GM19240 (cell line): ENCODE data around the gene INVS.
"Not testable (repeated sequence)": the region's sequence is repeated elsewhere in the genome, so short reads cannot be mapped to it uniquely, and the experiment has no call there.

Experiments
- DNase-seq: peaks from one replicate; pipeline ENCODE4 v3.0.0; 2011; ENCODE audit warnings: low spot score; ENCODE audit not compliant: insufficient read length

Gene INVS

GRCh38 chr9:100125236-100125635 is 26.2 kb downstream of the INVS start:
- no peak for DNase-seq

GRCh38 chr9:100125910-100126309 is 26.9 kb downstream of the INVS start:
- DNase-seq: no peak

DNA sequence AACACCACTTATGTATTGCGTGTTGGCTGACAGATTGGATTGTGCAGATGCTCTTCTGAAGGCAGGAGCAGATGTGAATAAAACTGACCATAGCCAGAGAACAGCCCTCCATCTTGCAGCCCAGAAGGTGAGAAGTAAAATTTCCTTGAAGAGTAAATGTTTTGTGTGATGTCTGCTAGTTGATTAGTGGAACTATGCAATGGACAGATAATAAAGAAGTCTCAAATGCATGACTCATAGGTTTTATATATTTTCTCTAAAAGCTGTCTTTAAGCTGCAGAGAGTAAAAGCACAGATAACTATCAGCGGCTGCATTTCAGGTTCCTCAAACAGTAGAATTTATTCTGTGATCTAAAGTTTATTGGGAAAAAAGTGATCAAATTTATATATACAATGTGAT is 27.4 kb downstream of the INVS start:
- DNase-seq: no peak

- DNase-seq: no peak
These were observed 30.7 kb downstream of the INVS start for GRCh38 chr9:100129772-100130171.

DNA sequence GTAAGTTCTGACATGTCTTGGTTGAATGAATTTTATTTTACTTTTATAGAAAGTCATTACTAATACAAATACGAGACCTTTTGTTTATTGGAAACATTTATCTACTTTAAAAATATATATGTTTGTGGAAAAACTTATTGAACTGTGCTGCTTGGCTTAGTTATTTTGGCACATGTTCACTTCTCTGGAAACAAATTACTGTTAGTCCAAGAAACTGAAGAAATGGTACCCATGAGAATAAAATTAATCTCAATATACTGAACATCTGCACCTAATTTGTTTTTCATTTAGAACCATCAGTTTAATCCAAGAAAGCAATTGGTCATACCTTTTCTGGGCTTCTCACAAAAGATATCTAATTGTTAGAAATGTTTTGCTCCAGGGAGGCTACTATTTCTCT is 32.2 kb downstream of the INVS start:
- DNase-seq: no peak

DNA sequence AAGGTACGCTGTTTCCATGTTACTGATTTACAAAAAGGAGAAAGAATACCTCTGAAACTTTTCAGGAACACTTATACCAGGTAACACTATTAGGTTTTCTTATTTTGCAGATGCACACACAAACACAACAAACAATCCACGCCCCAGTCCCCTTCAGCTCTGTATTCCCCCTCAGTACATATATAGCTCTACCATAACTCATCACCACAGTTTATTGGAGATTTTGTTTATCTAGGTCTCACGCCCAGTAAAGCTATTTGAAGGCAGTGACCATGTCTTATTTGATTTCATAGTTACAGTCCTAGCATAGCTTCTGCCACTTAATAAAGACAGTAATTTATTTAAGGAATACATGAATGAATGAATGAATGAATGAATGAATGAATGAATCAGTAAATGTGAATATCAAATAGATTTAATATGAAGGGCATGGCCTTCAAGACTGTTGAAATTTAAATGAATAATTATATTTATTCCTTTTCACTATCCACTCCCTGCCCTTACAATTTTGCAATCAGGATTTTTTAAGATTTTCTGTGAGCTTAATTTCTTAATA is 32.9 kb downstream of the INVS start:
- DNase-seq: no peak

- no peak for DNase-seq
These were observed 35.7 kb downstream of the INVS start for GRCh38 chr9:100134731-100135130.

GRCh38 chr9:100136799-100137198 is 37.8 kb downstream of the INVS start:
- not testable (repeated sequence) for DNase-seq

- DNase-seq: not testable (repeated sequence)
These were observed 41.3 kb downstream of the INVS start for GRCh38 chr9:100140303-100140702.

DNA sequence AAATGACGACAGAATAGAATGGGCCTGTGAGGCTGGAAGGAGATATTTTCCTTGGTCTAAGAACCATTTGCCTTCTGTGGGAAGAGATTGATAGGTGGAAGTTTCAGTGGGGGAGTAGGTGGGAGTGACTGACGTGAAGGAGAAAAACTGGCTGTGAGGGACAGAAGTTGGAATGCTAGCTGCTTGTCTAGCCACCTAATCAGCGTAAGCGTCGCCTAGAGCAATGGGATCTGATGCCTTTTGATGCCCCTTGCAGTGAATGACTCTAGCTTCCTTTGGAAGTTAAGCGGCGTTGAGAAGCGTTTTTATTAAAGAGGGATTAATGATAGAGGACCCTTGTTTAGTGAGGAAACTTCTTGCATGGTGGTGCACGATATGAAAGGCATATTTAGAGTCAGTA is 42.8 kb downstream of the INVS start:
- DNase-seq: not testable (repeated sequence)

- not testable (repeated sequence) for DNase-seq
These were observed 46.3 kb downstream of the INVS start for GRCh38 chr9:100145167-100145934.

- not testable (repeated sequence) for DNase-seq
These were observed 46.9 kb downstream of the INVS start for GRCh38 chr9:100145976-100146375.

DNA sequence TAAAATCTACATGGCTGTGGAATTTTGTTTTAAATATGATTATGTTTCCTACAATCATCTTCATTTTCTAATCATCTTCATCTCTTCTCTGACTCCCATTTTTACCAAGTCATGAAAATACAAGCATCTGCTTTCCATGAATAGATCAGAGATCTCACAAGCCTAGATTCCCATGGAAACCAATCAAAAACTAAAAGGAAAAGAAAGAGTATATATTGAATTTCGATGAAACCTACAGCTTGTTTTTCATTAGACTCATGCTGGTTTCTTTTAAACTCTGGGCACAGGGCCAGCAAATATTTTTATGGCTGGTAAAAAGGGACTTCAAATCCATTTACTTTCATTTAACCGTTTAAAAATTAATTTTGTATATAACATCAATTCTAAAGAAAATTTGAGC is 51.2 kb downstream of the INVS start:
- no peak for DNase-seq

- DNase-seq: no peak
These were observed 61.0 kb downstream of the INVS start for GRCh38 chr9:100160021-100160420.

DNA sequence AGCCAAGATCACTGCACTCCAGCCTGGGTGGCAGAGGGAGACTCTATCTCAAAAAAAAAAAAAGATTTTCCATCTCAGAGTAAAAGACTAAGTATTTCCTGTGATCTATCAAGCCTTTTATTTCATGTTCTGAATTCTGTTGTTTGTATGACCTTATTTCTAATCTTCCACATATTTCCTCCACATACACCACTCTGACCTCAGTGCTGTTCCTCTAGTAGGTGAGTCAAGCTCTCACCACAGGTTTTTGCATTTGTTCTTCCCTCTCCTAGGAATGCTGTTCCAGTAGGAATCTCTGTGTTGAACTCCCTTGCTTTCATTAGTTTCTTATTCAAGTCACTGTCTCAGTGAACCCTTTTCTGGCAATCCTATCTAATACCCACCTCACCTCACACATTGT is 68.1 kb downstream of the INVS start:
- no peak for DNase-seq

- no peak for DNase-seq
These were observed 69.0 kb downstream of the INVS start for GRCh38 chr9:100167915-100168654.

GRCh38 chr9:100170085-100170484 is 71.0 kb downstream of the INVS start:
- DNase-seq: no peak

DNA sequence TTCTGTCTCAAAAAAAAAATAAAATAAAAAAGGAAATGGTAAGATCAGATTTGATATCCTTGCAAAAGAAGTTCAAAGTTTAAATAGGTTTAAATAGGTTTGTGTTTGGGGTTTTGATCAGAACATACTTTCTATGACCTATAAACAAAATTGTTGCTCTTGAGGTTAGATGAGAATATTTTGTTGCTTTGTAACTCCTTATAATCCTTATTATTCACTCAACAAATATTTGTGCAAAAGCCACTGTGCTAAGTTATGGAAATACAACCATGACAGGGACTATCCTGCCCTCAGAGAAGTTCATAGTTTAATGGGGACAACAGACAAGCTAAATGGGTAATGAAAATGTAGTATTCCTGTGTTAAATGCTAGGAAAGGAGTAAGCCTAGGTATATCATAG is 71.5 kb downstream of the INVS start:
- DNase-seq: no peak

GRCh38 chr9:100186356-100186755 is 87.3 kb downstream of the INVS start:
- DNase-seq: no peak

DNA sequence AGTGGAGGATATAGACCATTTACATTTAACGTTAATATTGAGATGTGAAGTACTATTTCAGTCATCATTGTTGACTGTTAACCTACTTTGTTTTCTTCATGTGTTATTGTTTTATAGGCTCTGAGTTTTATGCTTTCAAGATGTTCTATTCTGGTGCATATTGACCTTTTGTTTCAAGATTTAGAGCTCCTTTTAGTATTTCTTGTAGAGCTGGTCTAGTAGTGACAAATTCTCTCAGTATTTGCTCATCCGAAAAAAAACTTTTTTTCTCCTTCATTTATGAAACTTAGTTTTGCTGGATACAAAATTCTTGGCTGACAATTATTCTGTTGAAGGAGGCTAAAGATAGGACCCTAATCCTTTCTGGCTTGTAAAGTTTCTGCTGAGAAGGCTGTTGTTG is 91.3 kb downstream of the INVS start:
- no peak for DNase-seq

- no peak for DNase-seq
These were observed 92.2 kb downstream of the INVS start for GRCh38 chr9:100191264-100191663.

DNA sequence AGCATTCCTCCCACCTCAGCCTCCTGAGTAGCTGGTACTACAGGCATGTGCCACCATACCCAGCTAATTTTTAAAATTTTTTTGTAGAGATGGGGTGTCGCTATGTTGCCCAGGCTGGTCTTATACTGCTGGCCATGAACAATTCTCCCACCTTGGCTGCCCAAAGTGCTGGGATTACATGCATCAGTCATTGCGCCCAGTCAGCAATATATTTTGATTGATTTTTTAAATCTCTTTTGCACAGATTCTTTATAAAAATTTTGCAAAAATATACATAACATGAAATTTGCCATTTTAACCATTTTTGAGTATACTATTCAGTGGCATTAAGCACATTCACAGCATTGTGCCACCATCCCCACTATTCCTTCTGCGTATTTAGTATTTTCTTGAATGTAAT is 94.0 kb downstream of the INVS start:
- no peak for DNase-seq

DNA sequence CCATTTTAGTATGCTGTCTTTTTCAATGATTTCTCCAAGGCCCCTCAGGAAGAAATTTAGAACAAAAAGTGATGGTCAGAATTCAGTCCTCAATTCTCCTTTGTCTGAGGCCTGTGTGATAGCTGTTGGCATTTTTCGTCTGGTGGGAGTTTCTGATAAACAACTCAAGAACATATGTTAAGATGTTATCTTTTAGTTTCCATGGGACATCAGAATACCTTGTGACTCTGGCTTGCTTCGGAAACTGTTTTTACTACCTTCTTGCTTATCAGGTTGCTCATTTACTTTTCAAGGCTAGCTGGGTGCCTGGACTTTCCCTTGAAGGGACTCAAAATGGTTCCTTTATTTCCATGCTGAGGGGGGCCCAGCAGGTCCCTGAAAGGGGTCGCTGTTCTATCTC is 97.2 kb downstream of the INVS start:
- DNase-seq: no peak
